ENCODE data around the gene RELN.

RELN gene

DNA sequence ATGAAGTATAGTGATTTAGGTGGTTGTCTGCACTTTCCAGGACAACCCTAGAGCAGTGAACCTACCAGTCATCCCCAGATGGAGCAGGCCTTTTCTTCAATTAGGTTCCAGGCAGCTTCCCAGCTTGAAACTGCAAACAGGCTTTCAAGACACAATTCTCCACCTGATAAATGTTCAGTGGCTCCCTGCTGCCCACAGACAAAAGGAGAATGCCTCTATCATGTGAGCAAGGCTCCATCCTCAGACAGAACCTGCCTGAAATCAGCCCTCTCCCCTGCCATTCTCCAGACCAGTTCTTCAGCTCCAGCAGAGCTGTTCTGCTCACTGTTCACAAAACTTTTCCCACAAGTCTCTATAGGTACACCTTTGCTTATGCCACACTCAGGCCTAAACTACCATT is 22.1 kb downstream of the RELN start:
- no peak for DNase-seq
- H2AFZ ChIP-seq (ENCODE audit: insufficient read depth, low read length, poor library complexity), result no peak overlapping the region
- H3K4me2 ChIP-seq (ENCODE audit: low read length), result no peak overlapping the region
- H4K91ac ChIP-seq (ENCODE audit: low read depth, low read length), result no peak overlapping the region
- no peaks in the 10 kb centered on the region for H3K4me1 ChIP-seq (ENCODE audit: control insufficient read depth in 1 of 2, insufficient read depth in 2 of 2, low read length in 2 of 2)
- H3K9ac ChIP-seq (ENCODE audit: low read length), result no peak overlapping the region
- no peaks in the 10 kb centered on the region for H3K79me1 ChIP-seq (ENCODE audit: low read length)
- H3K18ac ChIP-seq (ENCODE audit: low read length), result no peak overlapping the region
- no peak overlapping the region for H2AK5ac ChIP-seq (ENCODE audit: low read length)
- H3K14ac ChIP-seq (ENCODE audit: low read length), result no peak overlapping the region
- no peaks in the 10 kb centered on the region for H3K79me2 ChIP-seq (ENCODE audit: control insufficient read depth, insufficient read depth, low read length, poor library complexity)
- no peak overlapping the region for H2BK120ac ChIP-seq (ENCODE audit: insufficient read depth, low read length, poor library complexity)
- H3K23ac ChIP-seq (ENCODE audit: low read length), result no peak overlapping the region
- no peak overlapping the region for H3K4me3 ChIP-seq (ENCODE audit: low read depth, low read length)
- H2BK12ac ChIP-seq (ENCODE audit: low read length), result no peak overlapping the region
- no peak overlapping the region for H2BK5ac ChIP-seq (ENCODE audit: low read depth, low read length, poor library complexity)
- H4K12ac ChIP-seq (ENCODE audit: low read depth, low read length), result no peak overlapping the region
- no peaks in the 10 kb centered on the region for H3K9me3 ChIP-seq (ENCODE audit: insufficient read depth, low read depth, low read length)
- H3K4ac ChIP-seq (ENCODE audit: low read depth, low read length), result no peak overlapping the region
- no peaks in the 10 kb centered on the region for H3K36me3 ChIP-seq (ENCODE audit: control insufficient read depth in 1 of 2, insufficient read depth in 2 of 2, low read length in 2 of 2)
- H3K27ac ChIP-seq (ENCODE audit: low read depth, low read length), result no peak overlapping the region
- H4K8ac ChIP-seq (ENCODE audit: low read depth, low read length), result no peak overlapping the region
- no peaks in the 10 kb centered on the region for H3K27me3 ChIP-seq (ENCODE audit: insufficient read depth, low read length)

DNA sequence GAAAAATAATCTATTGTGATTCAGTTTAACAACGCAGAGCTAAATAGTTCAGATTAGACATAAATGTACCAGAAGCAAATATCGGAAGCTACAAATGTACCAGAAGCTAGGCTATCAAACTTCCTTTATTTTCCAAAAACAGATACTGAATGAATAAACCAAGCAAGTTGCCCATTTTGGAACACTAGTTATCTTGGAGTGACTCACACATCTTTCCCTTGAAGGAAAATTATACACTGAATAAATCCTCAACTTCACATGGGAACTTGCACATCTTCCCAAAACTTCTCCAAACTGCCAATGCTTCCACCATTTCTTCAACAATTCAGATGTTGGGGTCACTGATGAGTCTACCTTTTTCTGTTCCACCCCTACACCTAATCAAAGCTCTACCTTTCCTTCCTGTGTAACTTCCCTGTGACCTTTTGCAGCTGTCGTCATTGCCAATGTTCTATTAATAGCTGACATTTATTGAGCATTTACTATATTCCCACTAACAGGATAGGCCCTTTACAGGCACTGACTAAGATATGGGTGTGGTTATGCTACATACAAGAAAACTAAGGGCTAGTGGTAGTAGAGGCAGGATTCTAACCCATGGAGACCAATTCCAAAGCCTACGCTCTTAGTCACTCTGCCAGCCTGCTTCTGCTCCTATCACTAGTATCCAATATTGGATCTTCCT is 22.7 kb downstream of the RELN start:
- H2BK12ac ChIP-seq (ENCODE audit: low read length), result no peak overlapping the region
- H3K36me3 ChIP-seq (ENCODE audit: control insufficient read depth in 1 of 2, insufficient read depth in 2 of 2, low read length in 2 of 2), result no peaks in the 10 kb centered on the region
- no peak overlapping the region for H3K4me3 ChIP-seq (ENCODE audit: low read depth, low read length)
- no peak overlapping the region for H3K18ac ChIP-seq (ENCODE audit: low read length)
- WGBS (ENCODE audit: extremely low coverage, insufficient coverage, insufficient read length), result no CpG with 5 or more reads among the region's 4 CpGs
- H4K91ac ChIP-seq (ENCODE audit: low read depth, low read length), result no peak overlapping the region
- H4K8ac ChIP-seq (ENCODE audit: low read depth, low read length), result no peak overlapping the region
- H3K9ac ChIP-seq (ENCODE audit: low read length), result no peak overlapping the region
- H3K27me3 ChIP-seq (ENCODE audit: insufficient read depth, low read length), result no peaks in the 10 kb centered on the region
- H3K27ac ChIP-seq (ENCODE audit: low read depth, low read length), result no peak overlapping the region
- H3K9me3 ChIP-seq (ENCODE audit: insufficient read depth, low read depth, low read length), result no peaks in the 10 kb centered on the region
- no peak overlapping the region for H2BK120ac ChIP-seq (ENCODE audit: insufficient read depth, low read length, poor library complexity)
- H2AFZ ChIP-seq (ENCODE audit: insufficient read depth, low read length, poor library complexity), result no peak overlapping the region
- no peak overlapping the region for H2BK5ac ChIP-seq (ENCODE audit: low read depth, low read length, poor library complexity)
- H4K12ac ChIP-seq (ENCODE audit: low read depth, low read length), result no peak overlapping the region
- no peak overlapping the region for H3K4ac ChIP-seq (ENCODE audit: low read depth, low read length)
- DNase-seq, result no peak
- no peak overlapping the region for H2AK5ac ChIP-seq (ENCODE audit: low read length)
- no peaks in the 10 kb centered on the region for H3K79me1 ChIP-seq (ENCODE audit: low read length)
- H3K4me2 ChIP-seq (ENCODE audit: low read length), result no peak overlapping the region
- no peaks in the 10 kb centered on the region for H3K79me2 ChIP-seq (ENCODE audit: control insufficient read depth, insufficient read depth, low read length, poor library complexity)
- no peak overlapping the region for H3K14ac ChIP-seq (ENCODE audit: low read length)
- no peak overlapping the region for H3K23ac ChIP-seq (ENCODE audit: low read length)
- no peaks in the 10 kb centered on the region for H3K4me1 ChIP-seq (ENCODE audit: control insufficient read depth in 1 of 2, insufficient read depth in 2 of 2, low read length in 2 of 2)

DNA sequence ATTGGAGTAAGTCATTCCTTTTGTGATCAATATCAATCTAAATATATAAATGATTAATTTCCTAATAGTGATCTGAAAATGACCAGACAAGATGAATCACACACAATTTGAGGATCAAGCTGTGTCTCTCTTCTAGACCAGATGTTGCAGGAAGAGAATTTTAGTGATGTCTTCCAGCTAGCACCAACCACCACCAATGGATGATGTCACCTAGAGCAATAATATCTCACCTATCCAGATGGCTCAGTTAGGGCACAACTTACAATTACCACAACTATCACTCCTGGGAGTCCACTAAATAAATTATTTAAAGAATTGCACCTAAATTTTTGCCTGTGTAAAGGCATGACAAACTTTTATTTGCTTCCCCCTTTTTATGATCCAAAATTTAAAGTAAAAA is 25.2 kb downstream of the RELN start:
- H3K18ac ChIP-seq (ENCODE audit: low read length), result no peak overlapping the region
- no peak overlapping the region for H2BK12ac ChIP-seq (ENCODE audit: low read length)
- no peak overlapping the region for H3K4me2 ChIP-seq (ENCODE audit: low read length)
- no peak overlapping the region for H3K27ac ChIP-seq (ENCODE audit: low read depth, low read length)
- no peak overlapping the region for H3K23ac ChIP-seq (ENCODE audit: low read length)
- H3K4me1 ChIP-seq (ENCODE audit: control insufficient read depth in 1 of 2, insufficient read depth in 2 of 2, low read length in 2 of 2), result no peaks in the 10 kb centered on the region
- no peak overlapping the region for H3K14ac ChIP-seq (ENCODE audit: low read length)
- H4K91ac ChIP-seq (ENCODE audit: low read depth, low read length), result no peak overlapping the region
- no peaks in the 10 kb centered on the region for H3K79me1 ChIP-seq (ENCODE audit: low read length)
- H2BK5ac ChIP-seq (ENCODE audit: low read depth, low read length, poor library complexity), result no peak overlapping the region
- no peak overlapping the region for H4K12ac ChIP-seq (ENCODE audit: low read depth, low read length)
- H3K27me3 ChIP-seq (ENCODE audit: insufficient read depth, low read length), result no peaks in the 10 kb centered on the region
- H2AFZ ChIP-seq (ENCODE audit: insufficient read depth, low read length, poor library complexity), result no peak overlapping the region
- no peak overlapping the region for H3K4ac ChIP-seq (ENCODE audit: low read depth, low read length)
- no peaks in the 10 kb centered on the region for H3K36me3 ChIP-seq (ENCODE audit: control insufficient read depth in 1 of 2, insufficient read depth in 2 of 2, low read length in 2 of 2)
- H4K8ac ChIP-seq (ENCODE audit: low read depth, low read length), result no peak overlapping the region
- no peak overlapping the region for H3K9ac ChIP-seq (ENCODE audit: low read length)
- H2BK120ac ChIP-seq (ENCODE audit: insufficient read depth, low read length, poor library complexity), result no peak overlapping the region
- no peaks in the 10 kb centered on the region for H3K9me3 ChIP-seq (ENCODE audit: insufficient read depth, low read depth, low read length)
- no peak for DNase-seq
- no peak overlapping the region for H3K4me3 ChIP-seq (ENCODE audit: low read depth, low read length)
- no peaks in the 10 kb centered on the region for H3K79me2 ChIP-seq (ENCODE audit: control insufficient read depth, insufficient read depth, low read length, poor library complexity)
- no peak overlapping the region for H2AK5ac ChIP-seq (ENCODE audit: low read length)

DNA sequence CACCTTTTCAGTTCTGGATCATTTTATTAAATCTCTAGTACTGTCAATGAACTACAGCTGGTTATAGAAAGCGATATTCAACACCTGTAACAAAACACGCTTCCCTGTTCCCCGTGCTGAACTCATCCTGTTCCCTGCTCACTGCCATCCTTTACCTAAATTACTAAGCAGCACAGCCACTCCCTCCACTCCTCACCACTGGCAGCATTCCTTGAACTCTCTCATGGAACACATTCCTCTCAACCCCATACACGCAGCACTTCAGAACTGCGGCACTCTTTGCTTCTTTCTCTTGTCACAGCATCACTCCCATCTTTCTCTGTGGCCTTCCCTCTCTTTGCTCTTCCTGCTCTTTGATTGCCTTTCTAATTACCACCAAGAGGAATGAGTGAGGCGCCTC is 27.4 kb downstream of the RELN start:
- no peak overlapping the region for H2AFZ ChIP-seq (ENCODE audit: insufficient read depth, low read length, poor library complexity)
- no peak overlapping the region for H3K4ac ChIP-seq (ENCODE audit: low read depth, low read length)
- H3K23ac ChIP-seq (ENCODE audit: low read length), result no peak overlapping the region
- H2BK12ac ChIP-seq (ENCODE audit: low read length), result no peak overlapping the region
- H4K12ac ChIP-seq (ENCODE audit: low read depth, low read length), result no peak overlapping the region
- H2BK5ac ChIP-seq (ENCODE audit: low read depth, low read length, poor library complexity), result no peak overlapping the region
- no peak for DNase-seq
- H3K4me2 ChIP-seq (ENCODE audit: low read length), result no peak overlapping the region
- H2BK120ac ChIP-seq (ENCODE audit: insufficient read depth, low read length, poor library complexity), result no peak overlapping the region
- H3K4me1 ChIP-seq (ENCODE audit: control insufficient read depth in 1 of 2, insufficient read depth in 2 of 2, low read length in 2 of 2), result no peaks in the 10 kb centered on the region
- no peak overlapping the region for H4K8ac ChIP-seq (ENCODE audit: low read depth, low read length)
- H4K91ac ChIP-seq (ENCODE audit: low read depth, low read length), result no peak overlapping the region
- H2AK5ac ChIP-seq (ENCODE audit: low read length), result no peak overlapping the region
- no peaks in the 10 kb centered on the region for H3K27me3 ChIP-seq (ENCODE audit: insufficient read depth, low read length)
- no peaks in the 10 kb centered on the region for H3K36me3 ChIP-seq (ENCODE audit: control insufficient read depth in 1 of 2, insufficient read depth in 2 of 2, low read length in 2 of 2)
- no peaks in the 10 kb centered on the region for H3K79me1 ChIP-seq (ENCODE audit: low read length)
- H3K27ac ChIP-seq (ENCODE audit: low read depth, low read length), result no peak overlapping the region
- H3K14ac ChIP-seq (ENCODE audit: low read length), result no peak overlapping the region
- no peaks in the 10 kb centered on the region for H3K79me2 ChIP-seq (ENCODE audit: control insufficient read depth, insufficient read depth, low read length, poor library complexity)
- H3K18ac ChIP-seq (ENCODE audit: low read length), result no peak overlapping the region
- peaks cover 2% of the 10 kb centered on the region for H3K9me3 ChIP-seq (ENCODE audit: insufficient read depth, low read depth, low read length)
- no CpG with 5 or more reads among the region's 6 CpGs for WGBS (ENCODE audit: extremely low coverage, insufficient coverage, insufficient read length)
- H3K4me3 ChIP-seq (ENCODE audit: low read depth, low read length), result no peak overlapping the region
- H3K9ac ChIP-seq (ENCODE audit: low read length), result no peak overlapping the region
